ENCODE data around the gene KCNQ5. TPM values are rescaled to one million over a fixed set of nuclear protein-coding genes. Genes with fewer than 3 reads are reported as not detected.

Gene KCNQ5
- total RNA-seq, 2 donors from 2014 or later: 0.22 to 0.56 TPM

DNA sequence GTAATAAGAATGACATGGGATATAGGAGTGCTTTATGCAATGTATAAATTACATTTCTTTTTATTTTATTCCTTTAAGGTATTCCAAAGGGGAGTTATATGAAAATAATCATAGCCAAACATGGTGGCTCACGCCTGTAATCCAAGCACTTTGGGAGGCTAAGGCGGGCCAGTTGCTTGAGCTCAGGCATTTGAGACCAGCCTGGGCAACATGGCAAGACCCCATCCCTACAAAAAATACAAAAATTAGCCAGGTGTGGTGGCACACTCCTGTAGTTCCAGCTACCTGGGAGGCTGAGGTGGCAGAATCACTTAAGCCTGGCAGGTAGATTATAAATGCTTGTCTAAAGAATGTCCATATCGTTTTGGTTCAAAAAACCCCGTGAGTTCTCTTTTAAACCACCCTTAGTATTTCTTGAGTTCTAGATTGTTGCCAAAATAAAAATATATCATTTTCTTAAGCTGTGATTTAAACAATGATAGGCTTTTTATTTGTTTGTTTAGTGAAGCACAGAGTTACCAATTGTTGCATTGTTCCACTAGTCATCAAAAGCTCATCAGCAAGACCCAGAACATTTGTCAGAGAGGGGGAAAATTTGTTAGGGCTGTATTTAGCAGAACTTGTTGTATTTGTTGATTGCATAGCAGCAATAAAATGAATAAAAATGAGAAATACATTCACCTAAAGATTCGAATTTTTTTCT lies 457.2 kb downstream of the KCNQ5 start:
- no peaks in the 10 kb centered on the region for H3K36me3 ChIP-seq
- no peak overlapping the region for H3K4me3 ChIP-seq
- TF ChIP-seq, protein P1, sequence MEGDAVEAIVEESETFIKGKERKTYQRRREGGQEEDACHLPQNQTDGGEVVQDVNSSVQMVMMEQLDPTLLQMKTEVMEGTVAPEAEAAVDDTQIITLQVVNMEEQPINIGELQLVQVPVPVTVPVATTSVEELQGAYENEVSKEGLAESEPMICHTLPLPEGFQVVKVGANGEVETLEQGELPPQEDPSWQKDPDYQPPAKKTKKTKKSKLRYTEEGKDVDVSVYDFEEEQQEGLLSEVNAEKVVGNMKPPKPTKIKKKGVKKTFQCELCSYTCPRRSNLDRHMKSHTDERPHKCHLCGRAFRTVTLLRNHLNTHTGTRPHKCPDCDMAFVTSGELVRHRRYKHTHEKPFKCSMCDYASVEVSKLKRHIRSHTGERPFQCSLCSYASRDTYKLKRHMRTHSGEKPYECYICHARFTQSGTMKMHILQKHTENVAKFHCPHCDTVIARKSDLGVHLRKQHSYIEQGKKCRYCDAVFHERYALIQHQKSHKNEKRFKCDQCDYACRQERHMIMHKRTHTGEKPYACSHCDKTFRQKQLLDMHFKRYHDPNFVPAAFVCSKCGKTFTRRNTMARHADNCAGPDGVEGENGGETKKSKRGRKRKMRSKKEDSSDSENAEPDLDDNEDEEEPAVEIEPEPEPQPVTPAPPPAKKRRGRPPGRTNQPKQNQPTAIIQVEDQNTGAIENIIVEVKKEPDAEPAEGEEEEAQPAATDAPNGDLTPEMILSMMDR (IDR thresholded peaks at IDR 0.05): no peak
- DNase-seq: no peak
- no peaks in the 10 kb centered on the region for H3K4me1 ChIP-seq
- intact Hi-C loops (cut with DNase I): no loop called here
- no peak overlapping the region for H3K9ac ChIP-seq (ENCODE audit: low read depth in 2 of 2, low read length in 2 of 2)
- no peaks in the 10 kb centered on the region for H3K9me3 ChIP-seq
- no peaks in the 10 kb centered on the region for H3K27me3 ChIP-seq
- no peak overlapping the region for H3K27ac ChIP-seq

DNA sequence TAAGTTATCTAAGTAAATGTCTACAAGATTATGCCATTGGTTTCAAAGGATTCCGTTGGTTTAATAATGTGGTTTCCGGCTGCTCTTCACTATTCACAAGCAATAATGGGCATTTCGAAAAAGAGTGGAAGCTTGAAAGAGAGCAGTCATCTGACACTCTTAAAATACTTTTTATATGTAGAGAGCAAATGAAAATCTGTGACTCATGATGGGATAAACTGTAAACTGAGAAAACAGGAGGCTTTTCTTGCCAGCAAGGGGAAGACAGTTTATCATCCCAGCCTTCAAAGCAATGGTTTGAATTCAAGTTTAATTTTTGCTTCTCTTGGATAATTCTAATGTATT lies 457.7 kb downstream of the KCNQ5 start:
- no peaks in the 10 kb centered on the region for H3K27me3 ChIP-seq
- TF ChIP-seq, protein P1 (IDR thresholded peaks at IDR 0.05): no peak
- no peaks in the 10 kb centered on the region for H3K9me3 ChIP-seq
- H3K36me3 ChIP-seq: no peaks in the 10 kb centered on the region
- H3K9ac ChIP-seq (ENCODE audit: low read depth in 2 of 2, low read length in 2 of 2): no peak overlapping the region
- DNase-seq: no peak
- intact Hi-C loops (cut with DNase I): no loop called here
- no peak overlapping the region for H3K27ac ChIP-seq
- H3K4me1 ChIP-seq: no peaks in the 10 kb centered on the region
- no peak overlapping the region for H3K4me3 ChIP-seq

DNA sequence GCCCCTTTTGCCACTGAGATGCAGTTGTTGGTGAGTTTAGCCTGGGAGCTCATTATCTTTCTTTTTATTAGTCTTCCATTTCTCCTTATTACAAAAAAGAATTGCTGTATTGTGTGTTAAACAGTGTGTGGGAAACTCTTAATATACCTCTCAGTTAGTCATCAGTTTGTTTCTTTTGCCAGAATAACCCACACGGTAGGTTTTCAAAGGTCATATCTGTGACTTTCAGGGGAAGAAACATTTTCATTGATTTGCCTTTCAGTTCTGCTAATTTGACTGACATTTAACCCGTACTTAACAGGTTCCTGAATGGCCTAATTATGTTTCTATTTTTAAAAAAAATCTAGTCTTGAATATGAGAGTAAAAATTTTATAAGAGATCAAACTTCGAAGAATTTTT lies 458.1 kb downstream of the KCNQ5 start:
- Histone ChIP-seq H3K4me1 (no peaks in the 10 kb centered on the region), H3K9me3 (no peaks in the 10 kb centered on the region), H3K36me3 (no peaks in the 10 kb centered on the region), H3K4me3 (no peak overlapping the region), H3K27me3 (no peaks in the 10 kb centered on the region), H3K27ac (no peak overlapping the region), H3K9ac (ENCODE audit: low read depth in 2 of 2, low read length in 2 of 2) (no peak overlapping the region)
- TF ChIP-seq, protein P1 (IDR thresholded peaks at IDR 0.05): no peak
- intact Hi-C loops (cut with DNase I): no loop called here
- DNase-seq: no peak

DNA sequence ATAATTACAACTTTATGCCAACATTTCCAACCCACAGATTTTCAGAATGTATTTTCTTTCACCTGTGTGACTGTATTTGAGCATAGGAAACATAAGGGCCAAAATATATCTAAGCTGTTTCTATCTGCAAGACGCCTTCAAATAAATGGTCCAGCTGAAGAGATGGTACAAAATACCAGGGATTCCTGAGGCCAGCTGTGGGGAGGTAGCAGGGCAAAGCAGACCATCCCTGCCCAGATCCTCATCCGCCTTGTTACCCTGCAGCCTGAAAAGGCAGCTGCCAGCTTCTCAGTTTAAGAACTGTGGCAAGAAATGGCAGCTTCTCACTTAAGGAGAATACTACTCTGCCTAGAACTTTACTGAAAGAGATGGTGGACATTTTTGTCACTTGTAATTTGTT lies 460.1 kb downstream of the KCNQ5 start:
- DNase-seq: no peak
- Histone ChIP-seq H3K36me3 (no peaks in the 10 kb centered on the region), H3K9me3 (no peaks in the 10 kb centered on the region), H3K27me3 (no peaks in the 10 kb centered on the region), H3K4me3 (no peak overlapping the region), H3K9ac (ENCODE audit: low read depth in 2 of 2, low read length in 2 of 2) (no peak overlapping the region), H3K27ac (no peak overlapping the region), H3K4me1 (no peaks in the 10 kb centered on the region)
- TF ChIP-seq, protein P1 (IDR thresholded peaks at IDR 0.05): no peak
- intact Hi-C loops (cut with DNase I): no loop called here

DNA sequence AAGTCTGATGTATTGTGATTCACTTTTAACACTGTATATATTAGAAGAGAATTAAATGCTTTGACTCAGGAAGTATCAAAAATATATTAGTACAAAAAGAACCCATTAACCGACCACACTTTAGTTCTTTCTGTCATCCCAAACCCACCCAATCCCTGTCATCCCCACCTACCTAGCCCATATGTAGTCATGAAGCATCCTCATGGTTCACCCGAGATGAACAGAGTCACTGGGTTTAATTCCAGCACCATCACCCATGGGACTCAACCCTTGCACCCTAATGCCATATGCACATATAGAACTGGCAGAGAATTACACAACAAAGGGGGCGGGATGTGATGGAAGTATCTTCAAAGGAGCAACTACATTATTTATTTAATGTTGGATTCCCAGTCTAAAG lies 462.0 kb downstream of the KCNQ5 start:
- intact Hi-C loops (cut with DNase I): no loop called here
- Histone ChIP-seq H3K27me3 (no peaks in the 10 kb centered on the region), H3K4me1 (no peaks in the 10 kb centered on the region), H3K9me3 (no peaks in the 10 kb centered on the region), H3K9ac (ENCODE audit: low read depth in 2 of 2, low read length in 2 of 2) (no peak overlapping the region), H3K4me3 (no peak overlapping the region), H3K36me3 (no peaks in the 10 kb centered on the region), H3K27ac (no peak overlapping the region)
- DNase-seq: no peak
- TF ChIP-seq, protein P1 (IDR thresholded peaks at IDR 0.05): no peak
